Kidney epithelial cell (primary cell): Measurements from ENCODE around the gene TICAM2. TPM values are rescaled to one million over a fixed set of nuclear protein-coding genes. Genes with fewer than 3 reads are reported as not detected.

Experiments used
- DNase-seq: peaks from one replicate; pipeline ENCODE4 v3.0.0-alpha.2; 2010; ENCODE audit warnings: low read depth
- H3K27me3 ChIP-seq: 2 replicates; pipeline ENCODE4 v1.6.0; 2011; ENCODE audit warnings: low read length; ENCODE audit not compliant: control insufficient read depth, insufficient read depth
- H3K36me3 ChIP-seq: 2 replicates; pipeline ENCODE4 v1.5.1; 2011; ENCODE audit warnings: low read length; ENCODE audit not compliant: control insufficient read depth, insufficient read depth
- H3K4me3 ChIP-seq: 2 replicates; pipeline ENCODE4 v1.5.1; 2011; ENCODE audit warnings: low read depth, mild to moderate bottlenecking, control low read depth, low read length
- CTCF ChIP-seq: IDR thresholded peaks from 2 replicates; pipeline ENCODE4 v1.5.1; 2011; ENCODE audit warnings: mild to moderate bottlenecking, moderate library complexity, low read length, control low read depth, inconsistent platforms; ENCODE audit not compliant: insufficient read depth, poor library complexity, severe bottlenecking
- total RNA-seq: library from RNA; depleted of rRNA; stranded (reverse); fragments of >200 nt; gene quantifications from 2 replicates; pipeline ENCODE4 v1.2.3, GENCODE V29; 2015

TICAM2 gene
- total RNA-seq, 1 donor from 2014 or later, result 2.3 TPM

- DNase-seq, result no peak
- no peaks in the 10 kb centered on the region for H3K27me3 ChIP-seq
- H3K4me3 ChIP-seq, result no peak overlapping the region
- H3K36me3 ChIP-seq, result no peaks in the 10 kb centered on the region
- no peak for TF ChIP-seq CTCF
Measured at GRCh38 chr5:115548683-115549082, 53.6 kb downstream of the TICAM2 start.

GRCh38 chr5:115545351-115545882 is 56.9 kb downstream of the TICAM2 start:
- DNase-seq, result no peak
- no peak for TF ChIP-seq CTCF
- H3K36me3 ChIP-seq, result no peaks in the 10 kb centered on the region
- H3K27me3 ChIP-seq, result no peaks in the 10 kb centered on the region
- H3K4me3 ChIP-seq, result no peak overlapping the region

GRCh38 chr5:115544436-115545350 is 57.6 kb downstream of the TICAM2 start, which contains the start of gene FEM1C:
TSS of gene FEM1C (minus strand) at chr5:115544775. CDS start at chr5:115543493, 1,282 bp downstream.
- peak; percentile 83 for DNase-seq
- no peaks in the 10 kb centered on the region for H3K27me3 ChIP-seq
- no peak for TF ChIP-seq CTCF
- H3K36me3 ChIP-seq, result no peaks in the 10 kb centered on the region
- peak within 1 kb of the TSS; percentile 74 for H3K4me3 ChIP-seq

GRCh38 chr5:115544043-115544435 is 58.2 kb downstream of the TICAM2 start:
- no peak for TF ChIP-seq CTCF
- DNase-seq, result no peak
- H3K4me3 ChIP-seq, result peak overlapping the region; percentile 74
- no peaks in the 10 kb centered on the region for H3K36me3 ChIP-seq
- H3K27me3 ChIP-seq, result no peaks in the 10 kb centered on the region

GRCh38 chr5:115543365-115544042 is 58.8 kb downstream of the TICAM2 start:
- H3K36me3 ChIP-seq, result no peaks in the 10 kb centered on the region
- DNase-seq, result no peak
- peak overlapping the region; percentile 74 for H3K4me3 ChIP-seq
- H3K27me3 ChIP-seq, result no peaks in the 10 kb centered on the region
- TF ChIP-seq CTCF, result no peak
